HG02678 (cell line): ENCODE data around the gene ANKRD6.
"Not testable (repeated sequence)": the region's sequence is repeated elsewhere in the genome, so short reads cannot be mapped to it uniquely, and the experiment has no call there.

ENCODE experiments used
- ATAC-seq: cut with Tn5 transposase; IDR thresholded peaks from one replicate; pipeline ENCODE4 v1.9.1; 2021; ENCODE audit warnings: mild to moderate bottlenecking, moderate library complexity; ENCODE audit not compliant: unreplicated experiment

ANKRD6 gene

GRCh38 chr6:89591745-89592144, 158.8 kb downstream of the ANKRD6 start:
- no peak for ATAC-seq

- ATAC-seq = peak; percentile 93
These were observed 163.1 kb downstream of the ANKRD6 start for GRCh38 chr6:89596056-89596455.

- no peak for ATAC-seq
These were observed 163.5 kb downstream of the ANKRD6 start for GRCh38 chr6:89596484-89596883.

- no peak for ATAC-seq
These were observed 164.4 kb downstream of the ANKRD6 start for GRCh38 chr6:89597372-89597771.

GRCh38 chr6:89597988-89598387, 165.0 kb downstream of the ANKRD6 start:
- ATAC-seq = no peak

GRCh38 chr6:89599727-89600126, 166.8 kb downstream of the ANKRD6 start:
- ATAC-seq = no peak

- ATAC-seq = no peak
These were observed 169.2 kb downstream of the ANKRD6 start for GRCh38 chr6:89602166-89602565.

- ATAC-seq = no peak
These were observed 171.7 kb downstream of the ANKRD6 start for GRCh38 chr6:89604653-89605052.

- ATAC-seq = no peak
These were observed 172.9 kb downstream of the ANKRD6 start for GRCh38 chr6:89605861-89606260.

GRCh38 chr6:89610149-89610642, 177.2 kb downstream of the ANKRD6 start:
- ATAC-seq = peak; percentile 66

- ATAC-seq = no peak
These were observed 178.7 kb downstream of the ANKRD6 start for GRCh38 chr6:89611666-89612065.

GRCh38 chr6:89612121-89612520, 179.2 kb downstream of the ANKRD6 start:
- ATAC-seq = no peak

- no peak for ATAC-seq
These were observed 180.8 kb downstream of the ANKRD6 start for GRCh38 chr6:89613790-89614189.

GRCh38 chr6:89615882-89616281, 182.9 kb downstream of the ANKRD6 start:
- no peak for ATAC-seq

GRCh38 chr6:89616531-89616930, 183.6 kb downstream of the ANKRD6 start:
- no peak for ATAC-seq

- no peak for ATAC-seq
These were observed 185.1 kb downstream of the ANKRD6 start for GRCh38 chr6:89618026-89618425.

- no peak for ATAC-seq
These were observed 186.6 kb downstream of the ANKRD6 start for GRCh38 chr6:89619567-89619966.

GRCh38 chr6:89623749-89624148, 190.8 kb downstream of the ANKRD6 start:
- ATAC-seq = no peak

GRCh38 chr6:89630488-89630887, 197.5 kb downstream of the ANKRD6 start:
- no peak for ATAC-seq

GRCh38 chr6:89636412-89636811, 203.5 kb downstream of the ANKRD6 start:
- not testable (repeated sequence) for ATAC-seq

GRCh38 chr6:89637960-89638319, 205.0 kb downstream of the ANKRD6 start:
- peak; percentile 3 for ATAC-seq

- peak; percentile 98 for ATAC-seq
These were observed 205.6 kb downstream of the ANKRD6 start, which contains the start of gene LYRM2 for GRCh38 chr6:89638320-89639195. LYRM2 (minus strand) TSS chr6:89638747; CDS start chr6:89638716, 31 bp downstream.
